Prostate gland (tissue), 2 donors: ENCODE results near the gene RNF41.

Experiments
- POLR2A ChIP-seq: fragments of 450-650 bp; IDR thresholded peaks from one replicate; pipeline ENCODE4 v1.6.1; 2016; ENCODE audit warnings: antibody characterized with exemption, mild to moderate bottlenecking
- POLR2AphosphoS5 ChIP-seq: sonication (generic); formaldehyde crosslinking; IDR thresholded peaks from one replicate; pipeline ENCODE4 v1.6.1; 2017; ENCODE audit warnings: antibody characterized with exemption
- TF ChIP-seq, protein P1 (sequence below), 4 experiments: fragments of 200-600 bp in 2 of 4; fragments of 450-650 bp in 2 of 4; sonication (generic) in 2 of 4; IDR thresholded peaks; 1 replicate in 3 of 4; 2 replicates in 1 of 4; pipeline ENCODE4 v1.5.1; 2016 to 2019; ENCODE audit warnings: antibody characterized with exemption in 4 of 4, mild to moderate bottlenecking in 2 of 4, moderate library complexity in 2 of 4

DNA sequence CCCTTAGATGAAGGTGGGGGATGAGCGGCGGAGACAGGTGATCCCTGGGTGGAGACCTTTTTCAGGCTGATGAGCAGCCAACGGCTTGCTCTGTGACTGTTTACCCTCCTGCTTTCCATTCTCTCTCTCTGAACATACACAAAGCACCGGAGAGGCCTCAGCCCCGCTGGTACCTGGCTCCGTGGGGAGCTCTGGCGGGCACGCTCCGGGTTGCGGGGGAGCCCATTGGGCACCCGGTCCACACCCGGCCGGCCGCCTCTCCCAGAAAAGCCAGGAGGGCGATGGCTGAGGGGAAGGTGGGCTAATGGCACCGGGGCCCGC lies 33.0 kb downstream of the RNF41 start:
- no peak for TF ChIP-seq POLR2AphosphoS5
- TF ChIP-seq, protein P1, sequence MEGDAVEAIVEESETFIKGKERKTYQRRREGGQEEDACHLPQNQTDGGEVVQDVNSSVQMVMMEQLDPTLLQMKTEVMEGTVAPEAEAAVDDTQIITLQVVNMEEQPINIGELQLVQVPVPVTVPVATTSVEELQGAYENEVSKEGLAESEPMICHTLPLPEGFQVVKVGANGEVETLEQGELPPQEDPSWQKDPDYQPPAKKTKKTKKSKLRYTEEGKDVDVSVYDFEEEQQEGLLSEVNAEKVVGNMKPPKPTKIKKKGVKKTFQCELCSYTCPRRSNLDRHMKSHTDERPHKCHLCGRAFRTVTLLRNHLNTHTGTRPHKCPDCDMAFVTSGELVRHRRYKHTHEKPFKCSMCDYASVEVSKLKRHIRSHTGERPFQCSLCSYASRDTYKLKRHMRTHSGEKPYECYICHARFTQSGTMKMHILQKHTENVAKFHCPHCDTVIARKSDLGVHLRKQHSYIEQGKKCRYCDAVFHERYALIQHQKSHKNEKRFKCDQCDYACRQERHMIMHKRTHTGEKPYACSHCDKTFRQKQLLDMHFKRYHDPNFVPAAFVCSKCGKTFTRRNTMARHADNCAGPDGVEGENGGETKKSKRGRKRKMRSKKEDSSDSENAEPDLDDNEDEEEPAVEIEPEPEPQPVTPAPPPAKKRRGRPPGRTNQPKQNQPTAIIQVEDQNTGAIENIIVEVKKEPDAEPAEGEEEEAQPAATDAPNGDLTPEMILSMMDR (IDR thresholded peaks at IDR 0.05), result no peak
- TF ChIP-seq POLR2A, result no peak
